Suprapubic skin (tissue), 4 donors: ENCODE data around the gene FPR1.

Experiments used
- CTCF ChIP-seq, 2 donors: fragments of 200-600 bp in 1 of 2; fragments of 450-650 bp in 1 of 2; sonication (generic) in 1 of 2; IDR thresholded peaks; one replicate each; pipeline ENCODE4 v1.5.1; 2016 to 2019; ENCODE audit warnings: antibody characterized with exemption in 2 of 2, mild to moderate bottlenecking in 1 of 2, moderate library complexity in 1 of 2
- EP300 ChIP-seq: sonication (generic); formaldehyde crosslinking; IDR thresholded peaks from one replicate; pipeline ENCODE4 v1.6.1; 2017; ENCODE audit warnings: antibody characterized with exemption
- POLR2A ChIP-seq, 2 donors: fragments of 450-650 bp; IDR thresholded peaks; one replicate each; pipeline ENCODE4 v1.6.1; 2017; ENCODE audit warnings: antibody characterized with exemption in 2 of 2, mild to moderate bottlenecking in 2 of 2, moderate library complexity in 2 of 2
- POLR2AphosphoS5 ChIP-seq, 3 donors: sonication (generic); formaldehyde crosslinking; IDR thresholded peaks; one replicate each; pipeline ENCODE4 v1.6.1; 2017; ENCODE audit warnings: antibody characterized with exemption in 3 of 3

GRCh38 chr19:51765086-51765485 is 13.4 kb upstream of the FPR1 start:
- TF ChIP-seq CTCF (IDR thresholded peaks at IDR 0.05) (no peak), POLR2A (IDR thresholded peaks at IDR 0.05) (no peak), EP300 (no peak), POLR2AphosphoS5 (IDR thresholded peaks at IDR 0.05) (no peak)
